Measurements from ENCODE around the gene NTN1.

NTN1 gene

DNA sequence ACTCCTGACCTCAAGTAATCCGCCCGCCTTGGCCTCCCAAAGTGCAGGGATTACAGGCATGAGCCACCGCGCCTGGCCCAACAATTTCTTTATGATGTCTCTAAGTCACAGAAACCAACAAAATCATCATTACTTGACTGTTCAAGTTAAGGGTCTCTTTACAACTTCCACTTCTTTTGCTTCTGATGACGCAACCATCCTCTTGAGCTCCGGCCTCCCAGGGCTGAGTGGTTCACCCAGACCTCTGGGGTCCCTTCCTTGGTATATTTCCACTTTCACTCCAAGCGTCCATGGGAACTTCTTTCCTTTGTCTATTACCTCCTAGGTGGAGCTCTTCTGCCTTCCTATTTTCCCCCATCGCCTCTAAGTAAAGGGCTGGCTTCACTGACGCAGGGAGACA, 253.7 kb downstream of the NTN1 start:
- no peak for DNase-seq (ENCODE audit: low spot score)

DNA sequence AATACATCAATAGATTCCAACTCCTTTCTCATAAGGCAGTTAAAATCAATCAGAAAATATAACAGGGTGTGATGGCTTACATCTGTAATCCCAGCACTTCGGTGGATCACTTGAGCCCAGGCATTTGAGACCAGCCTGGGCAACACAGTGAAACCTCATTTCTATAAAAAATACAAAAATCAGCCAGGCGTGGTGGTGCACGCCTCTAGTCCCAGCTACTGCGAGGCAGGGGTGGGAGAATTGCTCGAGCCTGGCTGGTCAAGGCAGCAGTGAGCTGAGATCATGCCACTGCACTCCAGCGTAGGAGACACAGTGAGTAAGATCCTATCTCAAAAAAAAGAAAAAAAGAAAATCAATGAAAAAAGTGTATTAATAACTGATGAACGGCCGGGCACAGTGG, 258.6 kb downstream of the NTN1 start:
- no peak for DNase-seq (ENCODE audit: low spot score)

- DNase-seq (ENCODE audit: low spot score) = no peak
Measured at GRCh38 chr17:9283909-9284308, 262.6 kb downstream of the NTN1 start.

DNA sequence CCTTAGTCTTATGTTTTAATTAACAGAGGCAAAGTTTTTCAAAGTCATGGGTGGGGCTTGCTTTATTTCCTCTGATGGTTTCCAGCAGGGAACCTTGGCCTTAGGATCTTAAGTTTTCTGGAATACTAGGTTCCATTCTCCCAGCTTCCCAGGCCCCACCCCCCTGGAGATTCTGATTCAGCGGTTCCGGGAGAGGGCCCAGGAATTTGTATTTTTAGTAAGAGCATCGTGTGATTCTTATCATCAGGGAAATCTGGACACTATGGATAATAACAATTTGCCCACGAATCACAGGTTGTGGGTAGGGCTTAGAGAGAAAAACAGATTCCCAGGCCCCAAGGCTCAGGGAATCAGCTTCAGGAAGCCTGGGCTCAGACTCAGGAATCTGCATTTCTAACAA, 263.6 kb downstream of the NTN1 start:
- DNase-seq (ENCODE audit: low spot score) = no peak

GRCh38 chr17:9285602-9286427, 264.5 kb downstream of the NTN1 start:
- no peak for DNase-seq (ENCODE audit: low spot score)

- no peak for DNase-seq (ENCODE audit: low spot score)
Measured at GRCh38 chr17:9286434-9286833, 265.1 kb downstream of the NTN1 start.

DNA sequence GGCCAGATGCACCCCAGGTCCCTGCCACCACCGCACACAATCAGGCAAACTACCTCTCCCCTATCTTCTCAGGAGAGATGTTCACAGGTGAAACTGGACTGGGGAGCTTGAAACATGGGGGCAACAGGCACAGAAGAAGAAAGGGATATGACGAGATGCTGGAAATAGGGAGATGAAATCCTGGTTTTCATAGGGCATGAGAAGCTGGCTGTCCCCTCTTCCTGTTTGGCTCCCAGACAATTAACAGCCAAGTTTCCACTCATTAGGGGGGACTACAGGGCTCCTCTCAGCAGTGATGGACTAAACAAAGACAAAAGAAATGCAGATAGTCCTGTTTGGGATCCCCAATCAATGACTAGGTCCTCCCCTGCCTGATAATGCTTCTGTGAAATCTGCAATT, 266.0 kb downstream of the NTN1 start:
- no peak for DNase-seq (ENCODE audit: low spot score)

- DNase-seq (ENCODE audit: low spot score) = no peak
Measured at GRCh38 chr17:9290226-9290613, 268.9 kb downstream of the NTN1 start.

DNA sequence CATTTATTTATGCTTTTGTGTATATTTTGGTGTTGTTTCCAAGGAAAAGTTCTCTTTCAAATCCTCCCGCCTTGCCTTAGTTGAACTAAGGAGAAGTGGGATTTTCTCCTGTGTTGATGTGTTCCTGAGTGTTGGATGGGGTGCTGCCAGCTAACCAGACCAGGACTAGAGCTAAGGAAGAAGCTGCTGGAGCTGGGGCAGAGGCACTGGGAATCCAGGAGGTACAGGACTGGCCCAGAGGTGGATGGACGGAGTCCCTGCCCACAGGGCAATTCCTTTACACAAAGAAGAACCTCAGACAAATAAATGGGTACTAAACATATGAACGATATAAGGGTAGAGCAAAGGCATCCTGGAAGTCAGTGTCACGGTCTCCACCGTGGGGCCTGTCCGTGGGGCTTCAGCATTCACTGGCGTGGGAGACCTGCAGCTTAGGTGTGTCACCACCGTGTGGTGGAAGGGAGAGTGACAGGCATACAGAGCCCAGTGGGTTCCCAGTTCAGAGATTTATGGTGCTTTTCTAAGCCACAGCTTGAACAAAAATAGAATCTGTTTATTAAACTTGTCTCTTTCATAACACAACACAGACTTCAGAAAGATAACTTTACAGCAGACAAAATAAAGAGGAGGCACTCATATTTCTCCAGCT, 270.7 kb downstream of the NTN1 start:
- peak; percentile 49 for DNase-seq (ENCODE audit: low spot score)

- DNase-seq (ENCODE audit: low spot score) = no peak
Measured at GRCh38 chr17:9292561-9292941, 271.2 kb downstream of the NTN1 start.

All from germinal center (tissue), 1 donor.